ENCODE data around the gene HNRNPU.

HNRNPU gene

GRCh38 chr1:244802041-244802440 lies 62.3 kb downstream of the HNRNPU start:
- DNase-seq (ENCODE audit: low read depth) = no peak

GRCh38 chr1:244801246-244801645 lies 63.1 kb downstream of the HNRNPU start:
- no peak for DNase-seq (ENCODE audit: low read depth)

GRCh38 chr1:244800821-244801220 lies 63.5 kb downstream of the HNRNPU start:
- DNase-seq (ENCODE audit: low read depth) = no peak

Data from HS-5 (cell line).